T-cell (primary cell): ENCODE measurements around the gene CIC. TPM values are rescaled to one million over a fixed set of nuclear protein-coding genes. Genes with fewer than 3 reads are reported as not detected.

Experiments
- ATAC-seq, 4 experiments: fragments of 200-7000 bp in 3 of 4; fragments of 150-1000 bp in 1 of 4; cut with Tn5 transposase; replicated peaks in 1 of 4; 1 replicate in 3 of 4; 2 replicates in 1 of 4; pipeline ENCODE4 v1.10.0; 2021; ENCODE audit warnings: moderate library complexity in 3 of 4, mild to moderate bottlenecking in 2 of 4, moderate number of reproducible peaks in 1 of 4
- CTCF ChIA-PET, 2 donors: fragments of 300-600 bp; sonication (Branson Sonifier 250); formaldehyde crosslinking; loops; one replicate each; lab custom pipeline; 2022; ENCODE audit warnings: antibody characterized with exemption in 2 of 2; lab: Charles Lee
- POLR2A ChIA-PET, 2 donors: fragments of 300-600 bp; sonication (Branson Sonifier 250); formaldehyde crosslinking; loops; one replicate each; lab custom pipeline; 2022; ENCODE audit warnings: antibody characterized with exemption in 2 of 2; lab: Charles Lee
- DNase-seq, 35 experiments: peaks; one replicate each; pipeline versions ENCODE4 v3.0.0 to v3.0.0-alpha.2; 2013 to 2023
- H3K27ac ChIP-seq: one replicate; pipeline ENCODE4 v1.5.1; 2013; ENCODE audit warnings: low read length
- H3K27me3 ChIP-seq, 2 experiments: replicated peaks in 1 of 2; 1 replicate in 1 of 2; 2 replicates in 1 of 2; pipeline versions ENCODE4 v1.6.1 to v1.7.0; 2013; ENCODE audit warnings: low read length in 1 of 2, mixed read lengths in 1 of 2; ENCODE audit not compliant: control insufficient read depth in 2 of 2, insufficient read depth in 2 of 2; ENCODE audit errors: extremely low read depth in 1 of 2
- H3K36me3 ChIP-seq, 2 donors: 1 replicate in 1 of 2; 2 replicates in 1 of 2; pipeline versions ENCODE4 v1.6.1 to v1.7.0; 2013; ENCODE audit warnings: low read length in 1 of 2; ENCODE audit not compliant: control insufficient read depth in 2 of 2, insufficient read depth in 1 of 2; ENCODE audit errors: extremely low read depth in 1 of 2
- H3K4me1 ChIP-seq, 2 experiments: 1 replicate in 1 of 2; 2 replicates in 1 of 2; pipeline versions ENCODE4 v1.6.1 to v1.7.0; 2013; ENCODE audit warnings: low read length in 2 of 2, mixed read lengths in 1 of 2; ENCODE audit not compliant: insufficient read depth in 2 of 2, control insufficient read depth in 1 of 2; ENCODE audit errors: extremely low read depth in 1 of 2
- H3K4me3 ChIP-seq, 2 donors: 1 replicate in 1 of 2; 2 replicates in 1 of 2; pipeline versions ENCODE4 v1.5.1 to v1.7.0; 2013; ENCODE audit warnings: mild to moderate bottlenecking in 2 of 2, low read length in 1 of 2, moderate library complexity in 1 of 2; ENCODE audit not compliant: control insufficient read depth in 1 of 2; ENCODE audit errors: extremely low read depth in 1 of 2
- H3K9me3 ChIP-seq: 2 replicates; pipeline ENCODE4 v1.7.0; 2013
- H3K27ac Mint-ChIP-seq, 2 donors: one replicate each; pipeline ENCODE4 v1.8.0; 2020 to 2021; ENCODE audit warnings: mild to moderate bottlenecking in 2 of 2, mixed read lengths in 2 of 2
- H3K27me3 Mint-ChIP-seq, 2 donors: one replicate each; pipeline ENCODE4 v1.8.0; 2021 to 2022; ENCODE audit warnings: mixed read lengths in 2 of 2
- H3K36me3 Mint-ChIP-seq: one replicate; pipeline ENCODE4 v1.8.0; 2021; ENCODE audit warnings: mixed read lengths
- H3K4me1 Mint-ChIP-seq, 3 donors: one replicate each; pipeline ENCODE4 v1.8.0; 2020 to 2022; ENCODE audit warnings: mixed read lengths in 3 of 3, mild to moderate bottlenecking in 1 of 3
- H3K4me3 Mint-ChIP-seq, 3 donors: one replicate each; pipeline ENCODE4 v1.8.0; 2020 to 2022; ENCODE audit warnings: mild to moderate bottlenecking in 3 of 3, mixed read lengths in 3 of 3, moderate library complexity in 3 of 3
- H3K9me3 Mint-ChIP-seq, 3 donors: one replicate each; pipeline ENCODE4 v1.8.0; 2020 to 2022; ENCODE audit warnings: mixed read lengths in 3 of 3
- WGBS: methylation state at CpG from one replicate; pipeline ENCODE4 v1.1.5; 2013; ENCODE audit warnings: missing lambda C conversion rate; ENCODE audit not compliant: insufficient coverage; 5-methylcytosine and 5-hydroxymethylcytosine counted together
- total RNA-seq, 35 experiments: library from RNA in 6 of 35; stranded (reverse) in 6 of 35; fragments of 120-200 nt in 1 of 35; gene quantifications; one replicate each; pipeline versions ENCODE4 v1.2.1 to v1.2.4 and lab custom pipeline; 2013 to 2026

The CIC gene
- total RNA-seq (100 to 1,000 TPM in 4 of 5 donors, 10 to 100 TPM in 1; 93.9 to 110 (median 104) TPM), total RNA-seq (lab: John Stamatoyannopoulos, UW) (58.8 to 209 (median 137) reads per million in 29 experiments)
- 30.9 TPM for total RNA-seq (2013)

GRCh38 chr19:42268704-42269477 is at the start of gene CIC:
TSS of gene CIC (plus strand) at chr19:42269252. CDS start at chr19:42271784, 2,532 bp downstream.
- H3K27ac ChIP-seq, result peak within 1 kb of the TSS; percentile 98
- peaks cover 13 to 24% of the 10 kb centered on the region in 2 donors for H3K36me3 ChIP-seq
- peaks cover 8 to 34% (median 31%) of the 10 kb centered on the region in 3 donors for H3K4me1 Mint-ChIP-seq
- peaks cover 21 to 40% of the 10 kb centered on the region in 2 experiments for H3K4me1 ChIP-seq
- H3K4me3 ChIP-seq, result peak within 1 kb of the TSS; percentile 76 to 94
- H3K9me3 Mint-ChIP-seq, result no peaks in the 10 kb centered on the region
- H3K36me3 Mint-ChIP-seq, result peaks cover 6% of the 10 kb centered on the region
- ChIA-PET CTCF (interaction anchor here in 1 of 2 donors (2.2 kb wide), 1 partner anchor 10 kb away, joined by 22 read pairs; no protein-coding TSS in a partner anchor), POLR2A (interaction anchor here in 1 of 2 donors (0.7 kb wide), 1 partner anchor 14 kb away, joined by 7 read pairs; no protein-coding TSS in a partner anchor)
- no peaks in the 10 kb centered on the region for H3K27me3 Mint-ChIP-seq
- peak within 1 kb of the TSS in 1 of 3 donors; percentile 89 for H3K4me3 Mint-ChIP-seq
- no peaks in the 10 kb centered on the region for H3K27me3 ChIP-seq
- peak within 1 kb of the TSS; percentile 97 to 99 for H3K27ac Mint-ChIP-seq
- WGBS, result under 1% methylated on average over 44 of the region's 52 CpGs
- no peaks in the 10 kb centered on the region for H3K9me3 ChIP-seq
- peak; percentile 97 to 100 (median 99) for DNase-seq
- ATAC-seq, result peak; percentile 79 to 82 (median 80)

DNA sequence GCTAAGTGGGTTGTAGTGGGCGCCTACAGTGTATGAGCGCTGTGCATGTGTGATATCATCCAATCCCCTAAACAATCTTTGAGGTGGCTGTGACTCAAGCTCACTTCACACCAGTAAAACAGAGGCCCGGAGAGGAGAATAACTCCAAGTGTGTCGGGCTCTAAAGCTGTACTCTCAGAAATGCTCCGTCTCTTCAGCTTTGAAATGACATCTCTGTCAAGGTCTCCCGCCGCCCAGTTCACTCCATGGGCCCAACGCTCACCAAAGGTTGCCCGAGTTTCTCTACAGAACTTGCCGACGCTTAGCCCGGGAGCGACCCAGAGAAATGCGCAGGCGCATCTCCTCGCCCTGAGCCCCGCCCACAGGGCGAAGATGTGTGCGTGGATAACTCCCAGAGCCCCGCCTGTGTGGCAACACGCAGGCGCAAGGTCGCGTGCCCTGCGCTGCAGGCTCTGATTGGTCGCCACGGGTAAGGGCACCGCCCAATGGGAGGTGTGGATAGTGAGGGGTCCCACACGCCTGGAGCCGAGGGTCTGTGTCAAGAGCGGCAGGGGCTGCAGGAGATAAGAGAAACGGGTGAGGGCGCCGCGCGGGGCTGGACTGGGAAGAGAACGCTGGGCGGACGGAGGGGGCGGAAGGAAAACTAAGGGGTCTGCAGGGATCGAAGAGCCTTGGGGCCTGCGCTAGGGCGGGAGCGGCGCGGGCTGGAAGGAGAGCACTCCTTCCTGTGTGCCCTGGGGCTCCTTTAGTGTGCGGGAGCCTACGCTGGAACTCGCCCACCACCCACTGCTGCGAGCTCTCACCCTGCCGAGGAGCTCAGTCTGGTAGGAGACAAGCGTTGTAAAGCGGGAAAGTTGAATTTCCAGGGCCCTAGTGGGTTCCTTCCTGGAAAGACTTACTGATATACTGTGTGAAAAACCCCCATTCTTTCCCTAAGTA is 49.0 kb upstream of the CIC start, which contains the start of gene ZNF526:
Gene ZNF526, plus strand, starts transcription at position 501 of the 939 bp plus-strand sequence. CDS start 4,092 bp downstream, outside the sequence.
- Mint-ChIP-seq H3K9me3 (no peaks in the 10 kb centered on the region), H3K27me3 (no peaks in the 10 kb centered on the region), H3K4me3 (peak within 1 kb of the TSS; percentile 89 to 100 (median 99)), H3K27ac (peak within 1 kb of the TSS; percentile 95), H3K4me1 (peaks cover 57 to 62% (median 58%) of the 10 kb centered on the region in 3 donors), H3K36me3 (peaks cover 20% of the 10 kb centered on the region)
- Histone ChIP-seq H3K27me3 (no peaks in the 10 kb centered on the region), H3K27ac (peak within 1 kb of the TSS; percentile 76), H3K4me3 (peak within 1 kb of the TSS; percentile 81 to 88), H3K36me3 (peaks cover 0 to 30% of the 10 kb centered on the region in 2 donors), H3K4me1 (peaks cover 29 to 64% of the 10 kb centered on the region in 2 experiments), H3K9me3 (no peaks in the 10 kb centered on the region)
- DNase-seq, result peak; percentile 92 to 98 (median 96)
- ChIA-PET POLR2A (interaction anchor here (0.6 to 1.6 kb wide), 3 partner anchors 23 to 151 kb away, joined by 3 to 8 read pairs (median 5); partner anchors contain the start of gene GSK3A (in 1 of the 2)), CTCF (interaction anchor here in 1 of 2 donors (0.6 to 1.7 kb wide), 3 partner anchors 15 to 23 kb away, joined by 3 to 9 read pairs (median 5); partner anchors contain the start of gene GSK3A)
- peak; percentile 83 to 88 (median 84) for ATAC-seq
- under 1% methylated on average over 46 of the region's 53 CpGs for WGBS

GRCh38 chr19:42220751-42221097 is 48.3 kb upstream of the CIC start:
- peak overlapping the region; percentile 89 to 100 (median 99) for H3K4me3 Mint-ChIP-seq
- ChIA-PET POLR2A (interaction anchor here in 1 of 2 donors (0.6 to 1.6 kb wide), 2 partner anchors 22 to 44 kb away, joined by 5 to 8 read pairs; partner anchors contain the start of gene GSK3A), CTCF (interaction anchor here in 1 of 2 donors (0.6 to 1.7 kb wide), 2 partner anchors 15 to 21 kb away, joined by 3 to 9 read pairs; no protein-coding TSS in a partner anchor)
- Histone ChIP-seq H3K9me3 (no peaks in the 10 kb centered on the region), H3K27ac (peak overlapping the region; percentile 76), H3K36me3 (peaks cover 2 to 29% of the 10 kb centered on the region in 2 donors), H3K27me3 (no peaks in the 10 kb centered on the region), H3K4me3 (peak overlapping the region; percentile 81 to 88), H3K4me1 (peaks cover 26 to 58% of the 10 kb centered on the region in 2 experiments)
- ATAC-seq (no peak), DNase-seq (no peak)
- peaks cover 51 to 56% (median 51%) of the 10 kb centered on the region in 3 donors for H3K4me1 Mint-ChIP-seq
- H3K9me3 Mint-ChIP-seq, result no peaks in the 10 kb centered on the region
- no peaks in the 10 kb centered on the region for H3K27me3 Mint-ChIP-seq
- peaks cover 17% of the 10 kb centered on the region for H3K36me3 Mint-ChIP-seq
- WGBS, result 3% methylated on average over 6 of the region's 6 CpGs
- H3K27ac Mint-ChIP-seq, result peak overlapping the region; percentile 69 to 95

DNA sequence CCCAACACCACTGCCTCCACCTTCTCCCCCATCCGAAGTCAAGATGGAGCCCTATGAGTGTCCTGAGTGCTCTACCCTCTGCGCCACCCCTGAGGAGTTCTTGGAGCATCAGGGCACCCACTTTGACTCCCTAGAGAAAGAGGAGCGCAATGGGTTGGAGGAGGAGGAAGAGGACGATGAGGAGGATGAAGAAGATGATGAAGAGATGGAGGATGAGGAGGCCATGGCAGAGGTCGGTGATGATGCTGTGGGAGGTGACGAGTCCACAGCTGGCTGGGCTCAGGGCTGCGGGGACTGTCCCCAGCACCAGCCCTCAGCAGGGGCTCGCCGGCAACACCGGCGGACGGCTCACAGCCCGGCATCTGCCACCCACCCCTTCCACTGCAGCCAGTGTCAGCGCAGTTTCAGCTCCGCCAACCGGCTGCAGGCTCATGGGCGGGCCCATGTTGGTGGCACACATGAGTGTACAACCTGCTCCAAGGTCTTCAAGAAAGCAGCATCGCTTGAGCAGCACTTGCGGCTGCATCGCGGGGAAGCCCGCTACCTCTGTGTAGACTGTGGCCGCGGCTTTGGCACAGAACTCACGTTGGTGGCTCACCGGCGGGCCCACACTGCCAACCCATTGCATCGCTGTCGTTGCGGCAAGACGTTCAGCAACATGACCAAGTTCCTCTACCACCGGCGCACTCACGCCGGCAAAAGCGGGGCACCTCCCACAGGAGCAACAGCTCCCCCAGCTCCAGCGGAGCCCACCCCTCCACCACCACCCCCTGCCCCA is 43.9 kb upstream of the CIC start:
- Histone ChIP-seq H3K9me3 (no peaks in the 10 kb centered on the region), H3K27me3 (no peaks in the 10 kb centered on the region), H3K4me1 (peaks cover 8 to 29% of the 10 kb centered on the region in 2 experiments), H3K27ac (no peak overlapping the region), H3K4me3 (no peak overlapping the region), H3K36me3 (peaks cover 9 to 61% of the 10 kb centered on the region in 2 donors)
- DNase-seq (no peak), ATAC-seq (no peak)
- no peaks in the 10 kb centered on the region for H3K27me3 Mint-ChIP-seq
- H3K4me1 Mint-ChIP-seq, result peaks cover 35 to 43% (median 36%) of the 10 kb centered on the region in 3 donors
- H3K27ac Mint-ChIP-seq, result peak overlapping the region in 1 of 2 donors; percentile 70
- no peak overlapping the region for H3K4me3 Mint-ChIP-seq
- 93% methylated on average over 28 of the region's 37 CpGs for WGBS
- no peaks in the 10 kb centered on the region for H3K9me3 Mint-ChIP-seq
- CTCF ChIA-PET, result no interaction called here
- POLR2A ChIA-PET, result no interaction called here
- H3K36me3 Mint-ChIP-seq, result peaks cover 34% of the 10 kb centered on the region

DNA sequence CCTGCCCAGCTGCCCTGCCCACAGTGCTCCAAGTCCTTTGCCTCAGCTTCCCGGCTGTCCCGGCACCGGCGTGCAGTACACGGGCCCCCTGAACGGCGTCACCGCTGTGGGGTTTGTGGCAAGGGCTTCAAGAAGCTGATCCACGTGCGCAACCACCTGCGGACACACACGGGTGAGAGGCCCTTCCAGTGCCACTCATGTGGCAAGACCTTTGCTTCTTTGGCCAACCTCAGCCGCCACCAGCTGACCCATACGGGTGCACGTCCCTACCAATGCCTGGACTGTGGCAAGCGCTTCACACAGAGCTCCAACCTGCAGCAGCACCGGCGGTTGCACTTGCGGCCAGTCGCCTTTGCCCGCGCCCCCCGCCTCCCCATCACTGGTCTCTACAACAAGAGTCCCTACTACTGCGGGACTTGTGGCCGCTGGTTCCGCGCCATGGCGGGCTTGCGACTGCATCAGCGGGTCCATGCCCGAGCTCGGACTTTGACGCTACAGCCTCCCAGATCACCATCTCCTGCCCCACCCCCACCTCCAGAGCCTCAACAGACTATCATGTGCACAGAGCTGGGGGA is 43.2 kb upstream of the CIC start:
- Mint-ChIP-seq H3K4me3 (no peak overlapping the region), H3K9me3 (no peaks in the 10 kb centered on the region), H3K27me3 (no peaks in the 10 kb centered on the region), H3K36me3 (peaks cover 34% of the 10 kb centered on the region), H3K4me1 (peaks cover 28 to 36% (median 29%) of the 10 kb centered on the region in 3 donors), H3K27ac (no peak overlapping the region)
- POLR2A ChIA-PET, result no interaction called here
- DNase-seq (no peak), ATAC-seq (no peak)
- no peak overlapping the region for H3K27ac ChIP-seq
- no peak overlapping the region for H3K4me3 ChIP-seq
- no peaks in the 10 kb centered on the region for H3K27me3 ChIP-seq
- CTCF ChIA-PET, result no interaction called here
- H3K4me1 ChIP-seq, result peaks cover 4 to 26% of the 10 kb centered on the region in 2 experiments
- no peaks in the 10 kb centered on the region for H3K9me3 ChIP-seq
- H3K36me3 ChIP-seq, result peaks cover 9 to 68% of the 10 kb centered on the region in 2 donors
- 97% methylated on average over 24 of the region's 33 CpGs for WGBS
